HFFc6 (cell line): ENCODE measurements around the gene RASAL3. TPM values are rescaled to one million over a fixed set of nuclear protein-coding genes. Genes with fewer than 3 reads are reported as not detected.

Experiments
- DNase-seq: peaks from one replicate; pipeline ENCODE4 v3.0.0-alpha.2; 2018
- H3K27ac Mint-ChIP-seq: 2 replicates; pipeline ENCODE4 v1.8.0; 2020; ENCODE audit warnings: mild to moderate bottlenecking, mixed read lengths
- H3K27me3 Mint-ChIP-seq: 2 replicates; pipeline ENCODE4 v1.8.0; 2021; ENCODE audit warnings: mild to moderate bottlenecking, moderate library complexity, mixed read lengths; ENCODE audit not compliant: insufficient read depth
- H3K36me3 Mint-ChIP-seq: 2 replicates; pipeline ENCODE4 v1.8.0; 2021; ENCODE audit warnings: low read depth, mixed read lengths
- H3K4me1 Mint-ChIP-seq: 2 replicates; pipeline ENCODE4 v1.8.0; 2020; ENCODE audit warnings: low read depth, mixed read lengths
- H3K4me3 Mint-ChIP-seq: 2 replicates; pipeline ENCODE4 v1.8.0; 2020; ENCODE audit warnings: mild to moderate bottlenecking, moderate library complexity, mixed read lengths
- H3K9me3 Mint-ChIP-seq: 2 replicates; pipeline ENCODE4 v1.8.0; 2020; ENCODE audit warnings: mild to moderate bottlenecking, mixed read lengths
- CTCF ChIP-seq: fragments of 200-600 bp; sonication (generic); IDR thresholded peaks from 2 replicates; pipeline ENCODE4 v1.5.0; 2021; ENCODE audit warnings: antibody characterized with exemption, mild to moderate bottlenecking
- total RNA-seq, 6 experiments: library from RNA; stranded (reverse); fragmentation: NEBNext Ultra II Directional; extraction: Animal tissue kit (Norgen Biotek cat#: 25700); gene quantifications; 2 replicates in 1 of 6; 3 replicates in 5 of 6; pipeline ENCODE4 v1.2.3, GENCODE V29; 2021

RASAL3 gene
- total RNA-seq, 6 experiments from 2014 or later, result not detected

- Mint-ChIP-seq H3K4me3 (no peak overlapping the region), H3K4me1 (peaks cover 32% of the 10 kb centered on the region), H3K36me3 (peaks cover 35% of the 10 kb centered on the region), H3K9me3 (no peaks in the 10 kb centered on the region; the same call in 1 of the 2 replicates), H3K27me3 (peaks cover 5% of the 10 kb centered on the region), H3K27ac (no peak overlapping the region)
- no peak for DNase-seq
- no peak for TF ChIP-seq CTCF
Measured at GRCh38 chr19:15421136-15421695, 43.1 kb downstream of the RASAL3 start.

GRCh38 chr19:15419413-15420025, 44.8 kb downstream of the RASAL3 start:
- no peak for DNase-seq
- peaks cover 33% of the 10 kb centered on the region for H3K36me3 Mint-ChIP-seq

DNA sequence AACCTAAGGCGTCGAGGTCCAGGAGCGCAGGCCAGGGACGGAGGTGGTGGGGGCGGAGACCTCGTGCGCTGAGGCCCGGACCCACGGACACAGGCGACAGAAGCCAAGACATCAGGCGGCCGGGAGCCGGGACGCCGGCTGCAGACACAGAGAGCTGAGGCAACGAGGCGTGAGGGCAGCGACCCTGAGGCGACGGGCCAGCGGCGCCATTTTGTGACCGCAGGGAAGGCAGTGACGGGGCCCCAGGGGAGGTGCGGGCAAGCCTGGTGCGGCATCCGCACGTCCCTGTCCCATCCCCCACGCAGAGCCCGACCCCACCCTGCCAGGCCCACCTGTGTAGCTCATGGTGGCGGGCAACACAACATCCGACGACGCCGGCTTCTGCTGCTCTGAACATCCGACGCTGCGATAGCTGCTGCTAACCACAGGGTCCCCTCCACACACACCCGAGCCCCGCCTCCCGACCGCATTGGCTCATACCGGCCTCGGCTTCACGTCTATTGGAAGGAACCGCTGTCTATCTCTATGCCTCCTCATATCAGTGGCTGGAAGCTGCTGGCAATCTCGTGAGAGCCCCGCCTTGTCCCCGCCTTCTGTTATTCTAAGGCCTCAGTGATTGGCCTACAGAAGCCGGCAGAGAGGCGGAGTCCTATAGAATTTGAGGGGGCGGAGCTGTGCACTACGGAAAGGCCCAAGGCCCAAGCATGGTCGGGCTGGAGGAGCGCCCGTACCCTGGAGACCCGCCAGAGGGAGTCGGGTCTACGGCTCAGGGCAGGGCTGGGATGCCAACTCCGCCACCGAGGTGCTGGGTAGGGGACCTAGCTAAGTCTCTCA, 45.5 kb downstream of the RASAL3 start, which contains the start of gene AKAP8L:
TSS of gene AKAP8L (minus strand) at position 410 of the 834 bp plus-strand sequence. CDS start at position 345, 65 bp downstream.
- H3K4me3 Mint-ChIP-seq, result peak within 1 kb of the TSS; percentile 98

More at GRCh38 chr19:15419413-15420025, 44.8 kb downstream of the RASAL3 start:
- peaks cover 34% of the 10 kb centered on the region for H3K4me1 Mint-ChIP-seq
- peaks cover 6% of the 10 kb centered on the region for H3K27me3 Mint-ChIP-seq
- TF ChIP-seq CTCF, result peak; percentile 46
- H3K4me3 Mint-ChIP-seq, result peak overlapping the region; percentile 98
- H3K9me3 Mint-ChIP-seq, result no peaks in the 10 kb centered on the region; the same call in 1 of the 2 replicates
- peak overlapping the region; percentile 99 for H3K27ac Mint-ChIP-seq

GRCh38 chr19:15418231-15418578, 46.1 kb downstream of the RASAL3 start:
- H3K36me3 Mint-ChIP-seq, result peaks cover 26% of the 10 kb centered on the region
- H3K27ac Mint-ChIP-seq, result peak overlapping the region; percentile 99

More for the DNA sequence above, 45.5 kb downstream of the RASAL3 start, which contains the start of gene AKAP8L:
- peaks cover 36% of the 10 kb centered on the region for H3K4me1 Mint-ChIP-seq
- peak; percentile 79 for TF ChIP-seq CTCF
- H3K9me3 Mint-ChIP-seq, result no peaks in the 10 kb centered on the region; the same call in 1 of the 2 replicates
- peak; percentile 100 for DNase-seq
- peak within 1 kb of the TSS; percentile 99 for H3K27ac Mint-ChIP-seq
- peaks cover 32% of the 10 kb centered on the region for H3K36me3 Mint-ChIP-seq
- H3K27me3 Mint-ChIP-seq, result peaks cover 6% of the 10 kb centered on the region

More at GRCh38 chr19:15418231-15418578, 46.1 kb downstream of the RASAL3 start:
- TF ChIP-seq CTCF, result no peak
- Mint-ChIP-seq H3K4me3 (peak overlapping the region; percentile 98), H3K27me3 (peaks cover 6% of the 10 kb centered on the region), H3K9me3 (no peaks in the 10 kb centered on the region), H3K4me1 (peaks cover 40% of the 10 kb centered on the region)
- no peak for DNase-seq
